SK-N-SH (cell line): ENCODE data around the gene ROBO4.
A peak's percentile ranks its signal among the peaks of the same experiment; 100 is the strongest.

Experiments
- MAX ChIP-seq: IDR thresholded peaks from 2 replicates; pipeline ENCODE4 v1.4.0; 2012; ENCODE audit warnings: low read depth
- MEF2A ChIP-seq: IDR thresholded peaks from 2 replicates; pipeline ENCODE4 v1.4.0; 2012; ENCODE audit warnings: low read depth, borderline replicate concordance
- POLR2AphosphoS5 ChIP-seq: IDR thresholded peaks from 2 replicates; pipeline ENCODE4 v1.6.1; 2012; ENCODE audit warnings: low read depth, low read length
- RAD21 ChIP-seq: IDR thresholded peaks from 2 replicates; pipeline ENCODE4 v1.6.1; 2012; ENCODE audit warnings: mild to moderate bottlenecking, low read length
- REST ChIP-seq: IDR thresholded peaks from 2 replicates; pipeline ENCODE4 v1.6.1; 2012; ENCODE audit warnings: mild to moderate bottlenecking, low read depth, low read length, moderate library complexity
- RFX5 ChIP-seq: IDR thresholded peaks from 2 replicates; pipeline ENCODE4 v1.6.1; 2012; ENCODE audit warnings: mild to moderate bottlenecking, improper control_type of control experiment, low read length
- SIN3A ChIP-seq: IDR thresholded peaks from 2 replicates; pipeline ENCODE4 v1.6.1; 2012; ENCODE audit warnings: low read depth, mild to moderate bottlenecking, low read length, moderate library complexity, borderline replicate concordance
- TEAD4 ChIP-seq: IDR thresholded peaks from 2 replicates; pipeline ENCODE4 v1.4.0; 2012; ENCODE audit warnings: mild to moderate bottlenecking, borderline replicate concordance; ENCODE audit not compliant: insufficient read depth
- YY1 ChIP-seq: IDR thresholded peaks from 2 replicates; pipeline ENCODE4 v1.4.0; 2012; ENCODE audit warnings: low read depth, mild to moderate bottlenecking
- TF ChIP-seq, protein P1 (sequence below): fragments of 200-600 bp; sonication (generic); IDR thresholded peaks from 2 replicates; pipeline ENCODE4 v1.6.1; 2017; ENCODE audit warnings: antibody characterized with exemption, mild to moderate bottlenecking, moderate library complexity
- TF ChIP-seq, protein P2 (sequence below): IDR thresholded peaks from 2 replicates; pipeline ENCODE4 v1.4.0; 2012; ENCODE audit warnings: low read depth, borderline replicate concordance

DNA sequence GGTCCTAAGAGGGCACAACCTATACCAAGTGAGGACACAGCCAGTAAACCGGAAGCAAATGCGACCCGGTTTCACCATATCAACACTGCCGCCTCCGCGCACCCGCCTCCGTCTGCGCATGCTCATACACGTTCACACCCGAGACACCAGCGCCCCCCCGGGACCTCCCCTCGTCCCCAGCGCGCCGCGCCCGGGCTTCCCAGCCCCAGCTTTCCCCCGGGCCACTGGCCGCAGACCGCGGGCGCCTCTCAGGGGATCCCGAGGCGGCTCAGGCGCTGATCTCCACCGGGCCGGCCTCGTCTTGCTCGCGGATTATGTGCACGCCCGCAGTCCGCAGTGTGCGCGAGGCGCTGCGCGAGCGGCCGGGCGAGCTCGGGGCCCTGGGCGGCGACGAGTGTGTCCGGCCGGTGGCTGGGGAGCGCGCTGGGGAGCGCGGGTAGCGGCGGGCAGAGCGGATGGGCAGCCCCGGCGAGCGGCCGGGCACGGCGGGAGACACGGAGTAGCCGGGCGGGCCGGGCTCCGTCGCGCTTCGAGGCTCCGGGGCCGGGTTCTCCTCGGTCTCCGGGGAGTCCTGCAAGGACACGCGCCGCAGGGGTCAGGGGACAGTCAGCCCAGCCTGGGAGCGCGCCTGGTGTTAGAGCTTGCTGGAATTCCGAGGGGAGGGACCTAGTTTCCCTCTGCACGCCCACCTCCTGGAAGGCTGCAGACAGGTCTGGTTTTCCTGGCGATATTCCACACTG is 23.4 kb upstream of the ROBO4 start:
- TF ChIP-seq, protein P1, sequence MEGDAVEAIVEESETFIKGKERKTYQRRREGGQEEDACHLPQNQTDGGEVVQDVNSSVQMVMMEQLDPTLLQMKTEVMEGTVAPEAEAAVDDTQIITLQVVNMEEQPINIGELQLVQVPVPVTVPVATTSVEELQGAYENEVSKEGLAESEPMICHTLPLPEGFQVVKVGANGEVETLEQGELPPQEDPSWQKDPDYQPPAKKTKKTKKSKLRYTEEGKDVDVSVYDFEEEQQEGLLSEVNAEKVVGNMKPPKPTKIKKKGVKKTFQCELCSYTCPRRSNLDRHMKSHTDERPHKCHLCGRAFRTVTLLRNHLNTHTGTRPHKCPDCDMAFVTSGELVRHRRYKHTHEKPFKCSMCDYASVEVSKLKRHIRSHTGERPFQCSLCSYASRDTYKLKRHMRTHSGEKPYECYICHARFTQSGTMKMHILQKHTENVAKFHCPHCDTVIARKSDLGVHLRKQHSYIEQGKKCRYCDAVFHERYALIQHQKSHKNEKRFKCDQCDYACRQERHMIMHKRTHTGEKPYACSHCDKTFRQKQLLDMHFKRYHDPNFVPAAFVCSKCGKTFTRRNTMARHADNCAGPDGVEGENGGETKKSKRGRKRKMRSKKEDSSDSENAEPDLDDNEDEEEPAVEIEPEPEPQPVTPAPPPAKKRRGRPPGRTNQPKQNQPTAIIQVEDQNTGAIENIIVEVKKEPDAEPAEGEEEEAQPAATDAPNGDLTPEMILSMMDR = no peak
- TF ChIP-seq, protein P2, sequence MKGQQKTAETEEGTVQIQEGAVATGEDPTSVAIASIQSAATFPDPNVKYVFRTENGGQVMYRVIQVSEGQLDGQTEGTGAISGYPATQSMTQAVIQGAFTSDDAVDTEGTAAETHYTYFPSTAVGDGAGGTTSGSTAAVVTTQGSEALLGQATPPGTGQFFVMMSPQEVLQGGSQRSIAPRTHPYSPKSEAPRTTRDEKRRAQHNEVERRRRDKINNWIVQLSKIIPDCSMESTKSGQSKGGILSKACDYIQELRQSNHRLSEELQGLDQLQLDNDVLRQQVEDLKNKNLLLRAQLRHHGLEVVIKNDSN = no peak
- TF ChIP-seq RAD21 = no peak
- TF ChIP-seq YY1 = no peak
- TF ChIP-seq TEAD4 = no peak
- peak; percentile 59; the same call in 1 of the 2 replicates for TF ChIP-seq MAX
- TF ChIP-seq MEF2A = no peak
- TF ChIP-seq RFX5 = no peak
- no peak for TF ChIP-seq POLR2AphosphoS5
- TF ChIP-seq SIN3A = no peak
- no peak for TF ChIP-seq REST
